H9 (cell line): ENCODE results near the gene CD300LD. TPM values are rescaled to one million over a fixed set of nuclear protein-coding genes. Genes with fewer than 3 reads are reported as not detected.

Source experiments
- DNase-seq: peaks from one replicate; pipeline ENCODE4 v3.0.0-alpha.2; 2017
- H2AFZ ChIP-seq: one replicate; pipeline ENCODE4 v1.6.1; 2013; ENCODE audit warnings: mild to moderate bottlenecking, low read length, control low read depth, moderate library complexity
- H2AK5ac ChIP-seq: 2 replicates; pipeline ENCODE4 v1.6.1; 2013; ENCODE audit warnings: low read length, control low read depth, mixed read lengths; ENCODE audit not compliant: insufficient read length
- H2BK120ac ChIP-seq: one replicate; pipeline ENCODE4 v1.6.1; 2013; ENCODE audit warnings: low read depth, mild to moderate bottlenecking, low read length, control low read depth, inconsistent platforms; ENCODE audit not compliant: poor library complexity, severe bottlenecking
- H2BK12ac ChIP-seq: 2 replicates; pipeline ENCODE4 v1.6.1; 2013; ENCODE audit warnings: low read length, control low read depth, mixed read lengths, low read depth; ENCODE audit not compliant: insufficient read length
- H2BK15ac ChIP-seq: 2 replicates; pipeline ENCODE4 v1.6.1; 2013; ENCODE audit warnings: low read depth, low read length, control low read depth
- H2BK20ac ChIP-seq: one replicate; pipeline ENCODE4 v1.6.1; 2013; ENCODE audit warnings: low read depth, mild to moderate bottlenecking, low read length, control low read depth, inconsistent platforms; ENCODE audit not compliant: poor library complexity, severe bottlenecking
- H2BK5ac ChIP-seq: 2 replicates; pipeline ENCODE4 v1.6.1; 2013; ENCODE audit warnings: low read length, control low read depth, mixed read lengths; ENCODE audit not compliant: insufficient read length
- H3K14ac ChIP-seq: 2 replicates; pipeline ENCODE4 v1.6.1; 2013; ENCODE audit warnings: low read length, control low read depth; ENCODE audit not compliant: insufficient read depth
- H3K18ac ChIP-seq: 2 replicates; pipeline ENCODE4 v1.6.1; 2013; ENCODE audit warnings: low read depth, mild to moderate bottlenecking, mixed read lengths, low read length, control low read depth; ENCODE audit not compliant: insufficient read length
- H3K23ac ChIP-seq: 2 replicates; pipeline ENCODE4 v1.6.1; 2013; ENCODE audit warnings: low read length, control low read depth, mixed read lengths, low read depth; ENCODE audit not compliant: insufficient read length
- H3K23me2 ChIP-seq: 2 replicates; pipeline ENCODE4 v1.6.1; 2013; ENCODE audit warnings: low read depth, mild to moderate bottlenecking, mixed read lengths, low read length, control low read depth; ENCODE audit not compliant: insufficient read length, poor library complexity, severe bottlenecking
- H3K27ac ChIP-seq: 2 replicates; pipeline ENCODE4 v1.5.1; 2013; ENCODE audit warnings: low read length, control low read depth, mixed read lengths, low read depth; ENCODE audit not compliant: insufficient read length
- H3K27me3 ChIP-seq: 2 replicates; pipeline ENCODE4 v1.6.1; 2013; ENCODE audit warnings: low read length, control low read depth, inconsistent platforms; ENCODE audit not compliant: insufficient read depth
- H3K4ac ChIP-seq: 2 replicates; pipeline ENCODE4 v1.6.1; 2013; ENCODE audit warnings: low read depth, mild to moderate bottlenecking, control low read depth, inconsistent platforms, low read length, moderate library complexity
- H3K4me1 ChIP-seq: 2 replicates; pipeline ENCODE4 v1.6.1; 2013; ENCODE audit warnings: low read length, control low read depth, inconsistent platforms; ENCODE audit not compliant: insufficient read depth
- H3K4me2 ChIP-seq: 2 replicates; pipeline ENCODE4 v1.6.1; 2013; ENCODE audit warnings: low read length, control low read depth, mixed read lengths; ENCODE audit not compliant: insufficient read length, insufficient read depth
- H3K56ac ChIP-seq: 2 replicates; pipeline ENCODE4 v1.6.1; 2013; ENCODE audit warnings: low read depth, mild to moderate bottlenecking, mixed read lengths, low read length, control low read depth; ENCODE audit not compliant: insufficient read length
- H3K79me1 ChIP-seq: 2 replicates; pipeline ENCODE4 v1.6.1; 2013; ENCODE audit warnings: low read depth, mild to moderate bottlenecking, moderate library complexity, low read length, control low read depth, inconsistent platforms; ENCODE audit not compliant: insufficient read depth, poor library complexity, severe bottlenecking
- H3K79me2 ChIP-seq: 2 replicates; pipeline ENCODE4 v1.6.1; 2013; ENCODE audit warnings: low read length, control low read depth, inconsistent platforms; ENCODE audit not compliant: insufficient read depth
- H3K9ac ChIP-seq: 2 replicates; pipeline ENCODE4 v1.6.1; 2013; ENCODE audit warnings: low read length, control low read depth, mixed read lengths; ENCODE audit not compliant: insufficient read length; ENCODE audit errors: extremely low read depth
- H3K9me3 ChIP-seq: one replicate; pipeline ENCODE4 v1.6.1; 2013; ENCODE audit warnings: low read depth, low read length, inconsistent platforms; ENCODE audit not compliant: control insufficient read depth
- H3T11ph ChIP-seq: one replicate; pipeline ENCODE4 v1.6.1; 2013; ENCODE audit warnings: mild to moderate bottlenecking, low read length, control low read depth, inconsistent platforms
- H4K20me1 ChIP-seq: one replicate; pipeline ENCODE4 v1.6.1; 2013; ENCODE audit not compliant: control insufficient read depth, insufficient read length, insufficient read depth
- H4K5ac ChIP-seq: 2 replicates; pipeline ENCODE4 v1.6.1; 2013; ENCODE audit warnings: low read depth, mild to moderate bottlenecking, mixed read lengths, low read length, control low read depth; ENCODE audit not compliant: insufficient read length
- H4K8ac ChIP-seq: replicated peaks from 2 replicates; pipeline ENCODE4 v1.6.1; 2013; ENCODE audit warnings: low read length, control low read depth, mixed read lengths, low read depth; ENCODE audit not compliant: insufficient read length
- H4K91ac ChIP-seq: 2 replicates; pipeline ENCODE4 v1.6.1; 2013; ENCODE audit warnings: low read depth, mild to moderate bottlenecking, moderate library complexity, mixed read lengths, low read length, control low read depth; ENCODE audit not compliant: insufficient read length
- H3K27ac Mint-ChIP-seq, 3 experiments: 2 replicates in 2 of 3; 3 replicates in 1 of 3; pipeline ENCODE4 v1.8.0; 2020 to 2021; ENCODE audit warnings: mixed read lengths in 3 of 3, mild to moderate bottlenecking in 1 of 3, moderate library complexity in 1 of 3
- H3K27me3 Mint-ChIP-seq: 2 replicates; pipeline ENCODE4 v1.8.0; 2021; ENCODE audit warnings: low read depth, mild to moderate bottlenecking, moderate library complexity, mixed read lengths
- H3K36me3 Mint-ChIP-seq, 3 experiments: 2 replicates in 2 of 3; 3 replicates in 1 of 3; pipeline ENCODE4 v1.8.0; 2020 to 2021; ENCODE audit warnings: low read depth in 3 of 3, mixed read lengths in 3 of 3; ENCODE audit not compliant: insufficient read depth in 1 of 3
- H3K4me1 Mint-ChIP-seq, 2 experiments: 2 replicates each; pipeline ENCODE4 v1.8.0; 2020; ENCODE audit warnings: mixed read lengths in 2 of 2
- H3K4me3 Mint-ChIP-seq, 2 experiments: 2 replicates in 1 of 2; 3 replicates in 1 of 2; pipeline ENCODE4 v1.8.0; 2020 to 2021; ENCODE audit warnings: mild to moderate bottlenecking in 2 of 2, mixed read lengths in 2 of 2, moderate library complexity in 1 of 2
- H3K9me3 Mint-ChIP-seq, 2 experiments: 2 replicates in 1 of 2; 3 replicates in 1 of 2; pipeline ENCODE4 v1.8.0; 2020; ENCODE audit warnings: mild to moderate bottlenecking in 2 of 2, mixed read lengths in 2 of 2, moderate library complexity in 1 of 2
- WGBS: extraction: QIAGEN DNeasy Blood & Tissue Kit; methylation state at CpG from one replicate; pipeline ENCODE4 v1.1.7; 2013; ENCODE audit warnings: missing lambda C conversion rate, low lambda C conversion rate, mixed read lengths; ENCODE audit not compliant: insufficient read length; ENCODE audit errors: extremely low coverage; 5-methylcytosine and 5-hydroxymethylcytosine counted together
- total RNA-seq: library from RNA; stranded (reverse); gene quantifications from 2 replicates; pipeline ENCODE4 v1.2.1, GENCODE V29; 2021
- TF ChIP-seq, protein P1 (sequence below): fragments of 200-600 bp; sonication (generic); conservative IDR thresholded peaks from 3 replicates; pipeline ENCODE4 v1.8.0; 2021; ENCODE audit warnings: antibody characterized with exemption, mild to moderate bottlenecking

CD300LD gene
- total RNA-seq, 1 experiment from 2014 or later = not detected

DNA sequence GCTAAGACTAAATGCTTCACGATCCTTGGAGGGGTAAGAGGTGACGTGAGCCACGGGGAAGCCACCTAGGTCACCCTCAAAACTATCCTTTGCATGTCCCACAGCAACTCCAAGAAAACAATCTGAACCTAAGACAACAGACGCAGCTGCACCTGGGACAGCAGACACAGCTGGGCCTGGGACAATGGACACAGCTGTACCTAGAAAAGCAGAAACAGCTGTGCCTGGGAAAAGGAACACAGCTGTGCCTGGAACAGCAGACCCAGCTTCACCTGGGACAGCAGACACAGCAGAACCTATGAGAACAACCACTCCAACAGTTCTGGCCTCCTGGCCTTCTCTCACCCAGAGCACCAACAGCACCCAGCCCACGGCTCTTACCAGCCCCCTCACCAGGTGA lies 11.7 kb upstream of the CD300LD start:
- no peak for DNase-seq
- Mint-ChIP-seq H3K9me3 (0 out of 5 replicates have a peak, but pooled peaks cover 0 to 1% of the 10 kb centered on the region in 2 experiments), H3K4me3 (no peak overlapping the region), H3K36me3 (no peaks in the 10 kb centered on the region), H3K27ac (no peak overlapping the region; a peak in 1 of 7 replicates), H3K4me1 (peaks cover 5 to 6% of the 10 kb centered on the region in 2 experiments), H3K27me3 (peaks cover 38% of the 10 kb centered on the region)
- no peaks in the 10 kb centered on the region for H3K79me1 ChIP-seq
- no peak overlapping the region for H2AFZ ChIP-seq
- no peak overlapping the region for H3K27ac ChIP-seq
- H3T11ph ChIP-seq = no peak overlapping the region
- no peak overlapping the region for H4K5ac ChIP-seq
- no peaks in the 10 kb centered on the region for H3K23me2 ChIP-seq
- H3K4ac ChIP-seq = no peak overlapping the region
- no peaks in the 10 kb centered on the region for H3K4me1 ChIP-seq
- no peak overlapping the region for H3K4me2 ChIP-seq
- H3K9me3 ChIP-seq = no peaks in the 10 kb centered on the region
- no peaks in the 10 kb centered on the region for H4K20me1 ChIP-seq
- no peak overlapping the region for H2BK120ac ChIP-seq
- H3K56ac ChIP-seq = no peak overlapping the region
- H2AK5ac ChIP-seq = no peak overlapping the region
- no peak overlapping the region for H2BK12ac ChIP-seq
- H3K9ac ChIP-seq = no peak overlapping the region
- no peak overlapping the region for H4K8ac ChIP-seq
- no peaks in the 10 kb centered on the region for H3K79me2 ChIP-seq
- H3K14ac ChIP-seq = no peak overlapping the region
- no peaks in the 10 kb centered on the region for H3K27me3 ChIP-seq
- no CpG with 5 or more reads among the region's 5 CpGs for WGBS
- TF ChIP-seq, protein P1, sequence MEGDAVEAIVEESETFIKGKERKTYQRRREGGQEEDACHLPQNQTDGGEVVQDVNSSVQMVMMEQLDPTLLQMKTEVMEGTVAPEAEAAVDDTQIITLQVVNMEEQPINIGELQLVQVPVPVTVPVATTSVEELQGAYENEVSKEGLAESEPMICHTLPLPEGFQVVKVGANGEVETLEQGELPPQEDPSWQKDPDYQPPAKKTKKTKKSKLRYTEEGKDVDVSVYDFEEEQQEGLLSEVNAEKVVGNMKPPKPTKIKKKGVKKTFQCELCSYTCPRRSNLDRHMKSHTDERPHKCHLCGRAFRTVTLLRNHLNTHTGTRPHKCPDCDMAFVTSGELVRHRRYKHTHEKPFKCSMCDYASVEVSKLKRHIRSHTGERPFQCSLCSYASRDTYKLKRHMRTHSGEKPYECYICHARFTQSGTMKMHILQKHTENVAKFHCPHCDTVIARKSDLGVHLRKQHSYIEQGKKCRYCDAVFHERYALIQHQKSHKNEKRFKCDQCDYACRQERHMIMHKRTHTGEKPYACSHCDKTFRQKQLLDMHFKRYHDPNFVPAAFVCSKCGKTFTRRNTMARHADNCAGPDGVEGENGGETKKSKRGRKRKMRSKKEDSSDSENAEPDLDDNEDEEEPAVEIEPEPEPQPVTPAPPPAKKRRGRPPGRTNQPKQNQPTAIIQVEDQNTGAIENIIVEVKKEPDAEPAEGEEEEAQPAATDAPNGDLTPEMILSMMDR = no peak
- no peak overlapping the region for H4K91ac ChIP-seq
- no peak overlapping the region for H2BK15ac ChIP-seq
- no peak overlapping the region for H3K23ac ChIP-seq
- no peak overlapping the region for H2BK5ac ChIP-seq
- no peak overlapping the region for H3K18ac ChIP-seq
- no peak overlapping the region for H2BK20ac ChIP-seq
